Measurements from ENCODE around the gene TBC1D5.

Gene TBC1D5

DNA sequence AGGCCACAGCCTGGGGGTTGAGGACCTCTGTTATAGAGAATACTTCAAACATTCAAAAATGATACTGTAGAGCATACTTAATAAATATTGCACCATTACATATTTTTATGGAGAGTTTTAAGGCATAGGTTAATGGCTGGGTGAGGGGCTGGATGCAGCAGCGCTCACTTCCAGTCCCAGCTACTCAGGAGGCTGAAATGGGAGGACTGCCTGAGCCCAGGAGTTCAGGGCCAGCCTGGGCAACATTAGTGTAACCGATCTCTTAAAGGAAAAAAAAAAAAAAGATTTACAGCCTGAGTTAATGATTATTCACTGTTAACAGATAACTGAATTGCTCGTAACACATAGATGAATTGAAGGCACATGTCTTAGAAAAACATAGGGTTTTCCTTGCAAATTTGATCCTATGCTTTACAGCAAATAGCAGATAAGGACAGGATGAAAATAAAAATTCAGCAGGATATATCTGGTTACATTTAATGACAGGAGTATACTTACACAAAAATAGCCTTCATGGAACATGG, 282.9 kb downstream of the TBC1D5 start:
- FAIRE-seq: no peak

- no peak for FAIRE-seq
These were observed 285.8 kb downstream of the TBC1D5 start for GRCh38 chr3:17456650-17457049.

- FAIRE-seq: no peak
These were observed 286.4 kb downstream of the TBC1D5 start for GRCh38 chr3:17456046-17456445.

GRCh38 chr3:17444865-17445264, 297.6 kb downstream of the TBC1D5 start:
- no peak for FAIRE-seq

DNA sequence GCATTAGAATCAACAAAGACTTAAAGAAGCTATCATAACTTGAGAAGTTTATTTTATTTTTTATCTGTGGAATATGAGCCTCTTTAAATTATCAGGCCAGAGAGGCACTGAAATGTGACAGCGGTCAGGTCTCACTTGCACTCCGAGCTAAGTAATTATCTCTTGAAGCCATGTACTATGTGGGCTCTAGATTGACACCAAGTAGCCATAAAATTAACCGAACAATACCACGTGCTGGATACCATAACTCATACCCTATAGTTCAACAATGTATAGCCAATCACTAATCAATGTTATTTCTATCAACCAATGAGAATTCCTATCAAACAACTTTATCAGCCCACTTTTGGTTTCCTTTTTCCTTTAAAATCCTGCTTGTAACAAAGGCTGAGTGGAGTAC, 299.3 kb downstream of the TBC1D5 start:
- FAIRE-seq: no peak

DNA sequence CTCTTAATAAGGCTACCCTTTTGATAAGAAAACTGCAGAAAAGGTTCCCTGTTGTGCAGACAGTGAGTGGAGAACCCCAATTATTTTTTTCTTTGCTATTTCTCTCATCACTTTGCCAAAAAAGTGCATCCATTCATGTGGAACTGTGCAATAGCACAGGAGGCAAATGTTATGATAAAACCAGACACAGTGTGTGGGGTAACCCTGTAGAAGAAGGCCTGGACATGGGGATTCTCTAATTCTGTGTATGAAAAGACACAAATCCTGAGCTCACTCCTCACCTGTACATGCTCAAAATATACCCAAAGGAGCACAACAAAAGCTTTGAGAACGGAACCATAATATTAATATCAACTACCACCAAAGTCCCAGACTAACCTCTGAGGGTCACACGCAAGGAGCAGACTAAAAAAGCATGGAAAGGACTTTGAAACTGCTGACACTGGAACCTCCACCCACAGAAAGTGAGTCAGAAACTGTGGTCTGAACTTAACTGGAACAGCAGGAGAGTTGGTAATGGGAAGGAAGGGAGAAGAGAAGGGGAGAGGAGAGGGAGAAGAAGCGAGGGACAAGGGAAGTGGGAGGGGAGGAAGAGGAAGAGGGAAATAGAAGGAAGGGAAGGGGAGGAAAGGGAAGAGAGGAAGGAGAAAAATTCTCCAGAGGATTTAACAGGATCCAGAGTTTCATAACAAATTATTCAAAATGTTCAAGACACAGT, 299.9 kb downstream of the TBC1D5 start:
- FAIRE-seq: no peak

DNA sequence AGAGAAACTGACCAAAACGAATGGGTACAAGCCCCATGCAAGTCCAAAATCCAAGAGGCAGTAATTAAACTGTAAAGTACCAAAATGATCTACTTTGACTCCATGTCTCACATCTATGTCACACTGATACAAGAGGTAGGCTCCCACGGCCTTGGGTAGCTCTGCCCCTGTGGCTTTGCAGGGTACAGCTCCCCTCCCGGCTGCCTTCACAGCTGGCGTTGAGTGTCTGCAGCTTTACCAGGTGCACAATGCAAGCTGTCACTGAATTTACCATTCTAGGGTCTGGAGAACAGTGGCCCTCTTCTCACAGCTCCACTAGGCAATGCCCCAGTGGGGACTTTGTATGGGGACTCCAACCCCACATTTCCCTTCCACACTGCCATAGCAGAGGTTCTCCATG, 308.6 kb downstream of the TBC1D5 start:
- no peak for FAIRE-seq

DNA sequence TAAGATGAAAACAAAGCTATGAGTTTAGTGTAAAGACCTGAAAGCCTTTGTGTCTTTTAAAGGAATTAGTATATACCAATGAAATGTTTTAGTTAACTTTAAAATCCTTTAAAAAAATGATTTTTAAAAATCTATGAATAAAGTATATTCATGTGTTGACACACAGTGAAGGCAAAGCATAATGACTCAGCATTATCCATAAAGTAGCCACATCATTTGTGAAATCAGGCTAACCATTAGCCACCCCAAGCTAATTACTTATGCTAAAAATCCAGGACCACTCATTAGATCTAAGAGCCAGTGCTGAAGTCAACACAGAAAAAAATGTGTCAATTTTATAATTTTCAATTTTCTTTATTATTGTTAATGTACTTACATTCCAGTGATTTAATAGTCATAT, 310.2 kb downstream of the TBC1D5 start:
- no peak for FAIRE-seq

DNA sequence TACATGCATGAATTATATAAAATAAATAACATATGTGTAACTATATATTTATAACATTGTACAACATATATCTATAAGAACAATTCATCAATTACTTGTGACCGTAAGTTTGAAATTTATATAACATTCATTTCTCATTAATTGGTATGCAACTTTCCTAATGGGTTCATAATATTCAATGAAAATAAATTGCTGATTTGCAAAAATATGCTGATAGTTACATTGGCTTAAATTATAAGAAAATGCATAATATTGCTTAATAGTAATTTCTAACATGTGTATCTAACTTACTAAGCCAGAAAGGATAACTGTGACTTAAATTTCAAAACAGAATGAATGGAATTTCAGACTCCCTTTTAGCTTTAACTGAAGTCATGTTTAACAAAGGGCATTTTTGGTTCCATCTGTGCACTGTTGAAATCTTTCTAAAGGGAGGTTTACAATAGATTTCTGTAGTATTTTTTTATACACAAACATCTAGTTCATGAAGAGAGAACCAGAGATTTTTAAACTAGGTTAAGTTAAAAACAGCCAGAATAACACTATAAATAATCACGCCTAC, 310.9 kb downstream of the TBC1D5 start:
- FAIRE-seq: no peak

GRCh38 chr3:17431004-17431403, 311.4 kb downstream of the TBC1D5 start:
- peak; percentile 96 for FAIRE-seq

GRCh38 chr3:17430582-17430981, 311.8 kb downstream of the TBC1D5 start:
- FAIRE-seq: no peak

GRCh38 chr3:17423786-17424536, 318.5 kb downstream of the TBC1D5 start:
- no peak for FAIRE-seq

GRCh38 chr3:17422636-17423035, 319.8 kb downstream of the TBC1D5 start:
- peak; percentile 49 for FAIRE-seq

DNA sequence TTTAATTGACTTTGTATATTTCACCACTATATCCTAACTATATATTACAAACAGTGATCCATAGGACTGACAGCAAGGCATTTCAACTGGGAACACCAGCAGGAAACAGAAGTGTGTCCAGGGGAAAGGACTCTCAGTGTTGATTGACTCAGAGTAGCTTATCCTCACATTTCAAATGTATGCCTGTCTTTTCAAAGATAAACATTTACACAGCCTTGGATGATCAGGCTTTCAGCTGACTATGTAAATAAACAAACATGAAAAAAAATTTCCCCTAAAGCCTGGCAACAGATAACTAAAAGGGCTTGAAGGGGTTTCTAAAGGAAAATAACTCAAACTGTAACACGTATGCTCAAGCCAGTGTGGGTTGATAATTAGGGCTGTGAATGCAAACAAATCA, 321.8 kb downstream of the TBC1D5 start:
- FAIRE-seq: no peak

- FAIRE-seq: peak; percentile 19
These were observed 329.4 kb downstream of the TBC1D5 start for GRCh38 chr3:17412950-17413530.

- no peak for FAIRE-seq
These were observed 331.1 kb downstream of the TBC1D5 start for GRCh38 chr3:17411157-17411877.

GRCh38 chr3:17407576-17407975, 334.9 kb downstream of the TBC1D5 start:
- no peak for FAIRE-seq

DNA sequence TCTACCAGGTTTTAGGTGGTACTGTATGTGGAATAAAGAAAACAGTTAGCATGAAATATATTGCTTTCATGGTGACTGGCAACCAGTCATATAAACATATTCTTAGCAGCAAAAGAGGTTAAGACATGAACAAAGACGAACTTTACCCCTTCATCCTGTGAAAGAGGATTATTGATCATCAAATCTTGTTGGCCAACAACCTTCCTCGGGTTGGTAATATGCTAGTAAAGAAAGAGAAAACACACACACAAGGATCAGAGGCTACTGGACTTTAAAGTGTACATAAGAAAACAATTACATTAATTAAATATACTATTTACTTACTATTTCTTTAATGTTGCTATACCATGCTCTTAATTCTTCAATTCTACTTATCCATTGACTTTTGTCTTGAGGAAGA, 337.9 kb downstream of the TBC1D5 start:
- no peak for FAIRE-seq

GRCh38 chr3:17402442-17402841, 340.0 kb downstream of the TBC1D5 start:
- no peak for FAIRE-seq

DNA sequence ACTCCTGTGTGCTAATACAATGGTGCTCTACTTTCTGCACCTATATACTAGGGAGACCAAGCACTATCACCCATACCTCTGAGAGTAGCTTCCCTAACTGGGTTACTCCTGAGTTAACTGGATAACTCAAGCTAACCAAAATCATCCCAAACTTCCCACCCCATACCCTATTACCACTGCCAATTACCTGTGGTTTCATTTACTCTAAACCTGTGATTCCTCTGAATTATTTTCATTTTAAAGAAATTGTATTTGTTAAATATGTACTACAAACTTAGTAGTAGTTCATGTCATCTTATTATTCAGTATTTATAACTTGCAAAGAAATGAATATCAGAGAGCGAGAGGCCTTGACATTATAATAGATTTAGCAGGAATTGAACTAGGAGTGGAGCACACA, 340.5 kb downstream of the TBC1D5 start:
- FAIRE-seq: no peak

DNA sequence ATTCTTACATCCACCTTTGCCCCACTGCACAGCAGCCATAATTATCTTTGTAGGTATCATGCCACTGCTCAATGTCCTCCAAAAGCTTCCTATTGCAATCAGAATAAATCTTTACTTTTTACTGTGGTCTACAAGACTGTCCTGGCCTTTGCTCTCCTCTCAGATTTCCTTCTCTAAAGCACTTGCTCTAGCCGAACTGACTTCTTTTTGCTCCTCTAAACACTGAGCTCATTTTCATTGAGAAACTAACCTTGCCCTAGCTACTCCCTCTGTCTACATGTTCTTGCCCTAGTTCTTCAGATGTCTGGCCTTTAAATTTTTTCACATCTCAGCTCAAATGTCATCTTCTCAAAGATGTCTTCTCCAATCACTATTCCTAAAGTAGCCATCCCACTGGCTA, 342.8 kb downstream of the TBC1D5 start:
- FAIRE-seq: no peak

- FAIRE-seq: no peak
These were observed 343.4 kb downstream of the TBC1D5 start for GRCh38 chr3:17398959-17399551.

GRCh38 chr3:17396036-17396435, 346.4 kb downstream of the TBC1D5 start:
- FAIRE-seq: no peak

Measured in A204.1 (cell line).